Measurements from ENCODE around the gene DOCK10. TPM values are rescaled to one million over a fixed set of nuclear protein-coding genes. Genes with fewer than 3 reads are reported as not detected.

Gene DOCK10
- total and polyA plus RNA-seq, 9 of the 15 experiments (the other 6 are each of a cell fraction or from before 2014, with no cell fraction given): 0.01 to 0.87 (median 0.18) TPM

- POLR2A ChIA-PET: no interaction called here
- no peak for TF ChIP-seq ARID3A (IDR thresholded peaks at IDR 0.05; ENCODE audit: borderline replicate concordance, low read depth, low read length)
- no peak for TF ChIP-seq GATA2 (CRISPR knock-in tag; IDR thresholded peaks at IDR 0.05)
- TF ChIP-seq ATF7 (IDR thresholded peaks at IDR 0.05): no peak
- TF ChIP-seq, protein P1, sequence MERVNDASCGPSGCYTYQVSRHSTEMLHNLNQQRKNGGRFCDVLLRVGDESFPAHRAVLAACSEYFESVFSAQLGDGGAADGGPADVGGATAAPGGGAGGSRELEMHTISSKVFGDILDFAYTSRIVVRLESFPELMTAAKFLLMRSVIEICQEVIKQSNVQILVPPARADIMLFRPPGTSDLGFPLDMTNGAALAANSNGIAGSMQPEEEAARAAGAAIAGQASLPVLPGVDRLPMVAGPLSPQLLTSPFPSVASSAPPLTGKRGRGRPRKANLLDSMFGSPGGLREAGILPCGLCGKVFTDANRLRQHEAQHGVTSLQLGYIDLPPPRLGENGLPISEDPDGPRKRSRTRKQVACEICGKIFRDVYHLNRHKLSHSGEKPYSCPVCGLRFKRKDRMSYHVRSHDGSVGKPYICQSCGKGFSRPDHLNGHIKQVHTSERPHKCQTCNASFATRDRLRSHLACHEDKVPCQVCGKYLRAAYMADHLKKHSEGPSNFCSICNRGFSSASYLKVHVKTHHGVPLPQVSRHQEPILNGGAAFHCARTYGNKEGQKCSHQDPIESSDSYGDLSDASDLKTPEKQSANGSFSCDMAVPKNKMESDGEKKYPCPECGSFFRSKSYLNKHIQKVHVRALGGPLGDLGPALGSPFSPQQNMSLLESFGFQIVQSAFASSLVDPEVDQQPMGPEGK (CRISPR knock-in tag; IDR thresholded peaks at IDR 0.05; ENCODE audit: borderline replicate concordance): no peak
- TF ChIP-seq SIX5 (IDR thresholded peaks at IDR 0.05; ENCODE audit: borderline replicate concordance in 1 of 2, insufficient read depth in 1 of 2, low read depth in 1 of 2, low read length in 2 of 2): no peak
- TF ChIP-seq RFX1 (IDR thresholded peaks at IDR 0.05): no peak
- no peak for TF ChIP-seq ZNF561 (CRISPR knock-in tag; conservative IDR thresholded peaks at IDR 0.05)
- no peak for TF ChIP-seq E2F5 (CRISPR knock-in tag; IDR thresholded peaks at IDR 0.05)
- no peak for TF ChIP-seq ZNF347 (CRISPR knock-in tag; IDR thresholded peaks at IDR 0.05; ENCODE audit: low read depth)
- TF ChIP-seq PCBP2 (IDR thresholded peaks at IDR 0.05; ENCODE audit: low read depth, low read length, poor library complexity, severe bottlenecking): no peak
- TF ChIP-seq OTX1 (CRISPR knock-in tag; IDR thresholded peaks at IDR 0.05): no peak
- TF ChIP-seq CBX2 (IDR thresholded peaks at IDR 0.05; ENCODE audit: insufficient read depth, low read length, poor library complexity, severe bottlenecking): no peak
- TF ChIP-seq ZNF12 (CRISPR knock-in tag; IDR thresholded peaks at IDR 0.05): no peak
- TF ChIP-seq GTF2B (IDR thresholded peaks at IDR 0.05; ENCODE audit: extremely low read depth, insufficient read length): no peak
- no peak for TF ChIP-seq CAMTA2 (CRISPR knock-in tag; conservative IDR thresholded peaks at IDR 0.05)
- TF ChIP-seq PTBP1 (IDR thresholded peaks at IDR 0.05; ENCODE audit: low read depth, low read length): no peak
- no peak for TF ChIP-seq POLR3A (IDR thresholded peaks at IDR 0.05; ENCODE audit: borderline replicate concordance, extremely low read depth, insufficient read depth, insufficient read length)
- no peak for TF ChIP-seq SMARCA4 (IDR thresholded peaks at IDR 0.05)
These were observed 90.4 kb downstream of the DOCK10 start for GRCh38 chr2:224951723-224952481.

More at GRCh38 chr2:224951723-224952481, 90.4 kb downstream of the DOCK10 start:
- Histone ChIP-seq H3K9ac (ENCODE audit: insufficient read depth in 1 of 2, low read depth in 2 of 2, low read length in 2 of 2) (no peak overlapping the region), H3K4me3 (no peak overlapping the region), H3K27me3 (ENCODE audit: control insufficient read depth in 2 of 2, insufficient read depth in 2 of 2, low read length in 2 of 2) (no peaks in the 10 kb centered on the region), H3K4me2 (ENCODE audit: insufficient read depth, low read length) (no peak overlapping the region), H3K4me1 (replicated peaks in 1 of 2; ENCODE audit: control insufficient read depth in 2 of 2, insufficient read depth in 2 of 2, low read length in 2 of 2) (no peaks in the 10 kb centered on the region), H3K9me1 (ENCODE audit: control insufficient read depth, insufficient read depth, low read length) (no peaks in the 10 kb centered on the region), H3K79me2 (ENCODE audit: control insufficient read depth, insufficient read depth, low read length) (no peaks in the 10 kb centered on the region), H2AFZ (ENCODE audit: low read depth, low read length) (no peak overlapping the region), H3K27ac (ENCODE audit: extremely low read depth, low read depth, low read length) (no peak overlapping the region), H4K20me1 (replicated peaks; ENCODE audit: control insufficient read depth, insufficient read depth, low read length) (no peaks in the 10 kb centered on the region), H3K36me3 (ENCODE audit: control insufficient read depth, insufficient read depth, low read length) (no peaks in the 10 kb centered on the region), H3K9me3 (replicated peaks; ENCODE audit: control insufficient read depth, insufficient read depth, low read depth, low read length) (no peaks in the 10 kb centered on the region)
- BruUV-seq (replicated peaks): no TSS peak
- WGBS (ENCODE audit: insufficient coverage, low coverage, missing lambda C conversion rate): 0% methylated on average over 7 of the region's 7 CpGs
- CTCF ChIA-PET (ENCODE audit: low intra/inter-chr PET ratio): no interaction called here
- FAIRE-seq (no peak), DNase-seq (ENCODE audit: extremely low read depth in 1 of 4, low spot score in 3 of 4) (no peak), ATAC-seq (no peak)
- in situ Hi-C loops (cut with MboI): no loop called here
- intact Hi-C loops (cut with micrococcal nuclease): no loop called here

Measured in K562 (cell line).